GM12878 (cell line): ENCODE measurements around the gene SLU7. TPM values are rescaled to one million over a fixed set of nuclear protein-coding genes. Genes with fewer than 3 reads are reported as not detected.

Experiments used
- CBX5 ChIP-seq: sonication (generic); IDR thresholded peaks from 2 replicates; pipeline ENCODE4 v1.6.1; 2016; ENCODE audit warnings: low read depth, moderate library complexity, mild to moderate bottlenecking, inconsistent platforms
- FOXK2 ChIP-seq: fragments of 450-650 bp; IDR thresholded peaks from 2 replicates; pipeline ENCODE4 v1.6.1; 2017; ENCODE audit warnings: mild to moderate bottlenecking, moderate library complexity
- HCFC1 ChIP-seq: fragments of 150-350 bp; IDR thresholded peaks from 2 replicates; pipeline ENCODE4 v1.6.1; 2014; ENCODE audit warnings: low read length
- JUND ChIP-seq: IDR thresholded peaks from 2 replicates; pipeline ENCODE4 v1.6.1; 2012; ENCODE audit warnings: low read depth, mild to moderate bottlenecking, low read length, improper control_type of control experiment, moderate library complexity
- MYB ChIP-seq: fragments of 150-350 bp; IDR thresholded peaks from 2 replicates; pipeline ENCODE4 v1.6.1; 2014; ENCODE audit warnings: mild to moderate bottlenecking, low read depth, low read length, borderline replicate concordance
- RCOR1 ChIP-seq: conservative IDR thresholded peaks from 2 replicates; pipeline ENCODE4 v1.6.1; 2012; ENCODE audit warnings: low read depth, low read length, improper control_type of control experiment
- RFX5 ChIP-seq: IDR thresholded peaks from 2 replicates; pipeline ENCODE4 v1.6.1; 2011; ENCODE audit warnings: low read depth, low read length, improper control_type of control experiment
- SRF ChIP-seq, 2 experiments: IDR thresholded peaks; 2 replicates each; pipeline ENCODE4 v1.6.1; 2011; ENCODE audit warnings: low read depth in 2 of 2, low read length in 2 of 2, mild to moderate bottlenecking in 1 of 2, moderate library complexity in 1 of 2
- SUPT20H ChIP-seq: IDR thresholded peaks from 2 replicates; pipeline ENCODE4 v1.6.1; 2011; ENCODE audit warnings: low read depth, mild to moderate bottlenecking, low read length, moderate library complexity, borderline replicate concordance; ENCODE audit not compliant: control insufficient read depth
- polyA plus RNA-seq, 11 experiments: library from polyadenylated mRNA; depleted of rRNA in 4 of 11; unstranded in 6 of 11; stranded (reverse) in 5 of 11; fragments of >200 nt; fragmentation: Nextera tagmentation in 4 of 11; fragmentation: Illumina TruSeq in 1 of 11; extraction: Ambion mirVana in 4 of 11; extraction: Trizol in 1 of 11; gene quantifications; 1 replicate in 1 of 11; 2 replicates in 10 of 11; pipeline versions ENCODE4 v1.2.1 to v1.2.3, GENCODE V29; 2011 to 2016; ENCODE audit warnings: inconsistent platforms in 2 of 11, missing spikeins in 2 of 11, low read depth in 1 of 11
- total RNA-seq, 4 experiments: library from RNA; depleted of rRNA in 3 of 4; stranded (reverse); fragments of >200 nt in 3 of 4; fragmentation: Illumina TruSeq in 1 of 4; extraction: Trizol in 1 of 4; gene quantifications; 2 replicates each; pipeline versions ENCODE4 v1.2.1 to v1.2.3, GENCODE V29; 2013 to 2021
- TF ChIP-seq, protein P1 (sequence below): fragments of 150-350 bp; IDR thresholded peaks from 2 replicates; pipeline ENCODE4 v1.6.1; 2016; ENCODE audit warnings: low read depth, low read length
- TF ChIP-seq, protein P2 (sequence below): fragments of 450-650 bp; IDR thresholded peaks from 2 replicates; pipeline ENCODE4 v1.6.1; 2014; ENCODE audit warnings: mild to moderate bottlenecking
- TF ChIP-seq, protein P3 (sequence below): fragments of 450-650 bp; IDR thresholded peaks from 2 replicates; pipeline ENCODE4 v1.6.1; 2017; ENCODE audit warnings: mild to moderate bottlenecking, moderate library complexity
- TF ChIP-seq, protein P4 (sequence below): IDR thresholded peaks from 2 replicates; pipeline ENCODE4 v1.6.1; 2012; ENCODE audit warnings: improper control_type of control experiment, low read depth, low read length; ENCODE audit not compliant: insufficient replicate concordance

The SLU7 gene
- total and polyA plus RNA-seq, 10 of the 15 experiments (the other 5 are each of a cell fraction or from before 2014, with no cell fraction given): 32.7 to 55.2 (median 46.6) TPM

DNA sequence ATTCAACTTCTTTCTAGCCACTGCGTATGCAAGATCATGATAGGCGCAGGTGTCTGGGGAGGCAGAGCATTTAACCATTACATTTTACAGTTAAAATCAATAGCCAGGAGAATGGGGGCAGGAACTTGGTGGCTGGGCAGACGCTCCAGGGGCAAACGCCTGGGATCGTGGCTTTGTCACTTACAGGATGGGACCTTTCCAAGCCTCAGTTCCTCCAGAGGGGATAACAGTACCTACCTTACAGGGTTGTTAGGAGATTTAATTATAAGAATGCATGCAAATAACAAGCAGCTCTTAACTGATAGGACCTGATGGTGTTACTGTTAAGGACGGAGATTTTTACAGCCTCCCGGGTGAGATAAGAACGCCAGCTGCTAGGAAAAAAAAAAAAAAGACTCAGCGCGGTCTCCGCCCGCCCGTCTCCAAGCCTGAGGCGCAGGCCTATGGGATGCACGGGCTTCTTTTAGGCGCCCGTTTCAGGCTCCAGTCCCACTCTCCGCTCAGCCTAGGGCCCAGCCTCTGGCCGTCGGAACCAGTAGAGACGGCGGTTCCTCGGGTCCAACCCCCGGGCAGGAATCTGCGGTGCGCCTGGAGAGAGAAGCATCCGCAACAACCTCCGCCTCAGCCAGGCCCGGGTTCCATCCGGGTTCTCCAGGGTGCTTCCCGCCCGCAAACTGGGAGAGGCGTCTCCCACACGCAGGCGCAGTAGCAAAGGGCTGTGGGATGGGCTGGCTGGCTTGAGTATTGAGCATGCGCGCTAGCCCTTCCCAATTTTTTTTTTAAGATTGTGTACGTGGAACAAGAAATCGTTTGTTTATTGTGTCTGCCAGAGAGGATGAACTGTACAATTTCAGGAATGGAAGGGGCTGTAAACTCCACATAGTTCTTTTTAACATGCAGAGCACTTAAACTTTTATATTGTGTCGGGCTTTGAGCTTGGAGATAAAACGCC is 19.2 kb downstream of the SLU7 start, which contains the start of gene FAM200C (continued):
- TF ChIP-seq, protein P1, sequence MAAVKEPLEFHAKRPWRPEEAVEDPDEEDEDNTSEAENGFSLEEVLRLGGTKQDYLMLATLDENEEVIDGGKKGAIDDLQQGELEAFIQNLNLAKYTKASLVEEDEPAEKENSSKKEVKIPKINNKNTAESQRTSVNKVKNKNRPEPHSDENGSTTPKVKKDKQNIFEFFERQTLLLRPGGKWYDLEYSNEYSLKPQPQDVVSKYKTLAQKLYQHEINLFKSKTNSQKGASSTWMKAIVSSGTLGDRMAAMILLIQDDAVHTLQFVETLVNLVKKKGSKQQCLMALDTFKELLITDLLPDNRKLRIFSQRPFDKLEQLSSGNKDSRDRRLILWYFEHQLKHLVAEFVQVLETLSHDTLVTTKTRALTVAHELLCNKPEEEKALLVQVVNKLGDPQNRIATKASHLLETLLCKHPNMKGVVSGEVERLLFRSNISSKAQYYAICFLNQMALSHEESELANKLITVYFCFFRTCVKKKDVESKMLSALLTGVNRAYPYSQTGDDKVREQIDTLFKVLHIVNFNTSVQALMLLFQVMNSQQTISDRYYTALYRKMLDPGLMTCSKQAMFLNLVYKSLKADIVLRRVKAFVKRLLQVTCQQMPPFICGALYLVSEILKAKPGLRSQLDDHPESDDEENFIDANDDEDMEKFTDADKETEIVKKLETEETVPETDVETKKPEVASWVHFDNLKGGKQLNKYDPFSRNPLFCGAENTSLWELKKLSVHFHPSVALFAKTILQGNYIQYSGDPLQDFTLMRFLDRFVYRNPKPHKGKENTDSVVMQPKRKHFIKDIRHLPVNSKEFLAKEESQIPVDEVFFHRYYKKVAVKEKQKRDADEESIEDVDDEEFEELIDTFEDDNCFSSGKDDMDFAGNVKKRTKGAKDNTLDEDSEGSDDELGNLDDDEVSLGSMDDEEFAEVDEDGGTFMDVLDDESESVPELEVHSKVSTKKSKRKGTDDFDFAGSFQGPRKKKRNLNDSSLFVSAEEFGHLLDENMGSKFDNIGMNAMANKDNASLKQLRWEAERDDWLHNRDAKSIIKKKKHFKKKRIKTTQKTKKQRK: no peak
- TF ChIP-seq RFX5 (no peak), FOXK2 (no peak), CBX5 (no peak), HCFC1 (peak; percentile 30; the same call in 1 of the 2 replicates), RCOR1 (no peak), SUPT20H (no peak), MYB (no peak), SRF (IDR thresholded peaks at IDR 0.05; ENCODE audit: low read depth in 2 of 2, low read length in 2 of 2) (no peak), JUND (no peak)
- TF ChIP-seq, protein P2, sequence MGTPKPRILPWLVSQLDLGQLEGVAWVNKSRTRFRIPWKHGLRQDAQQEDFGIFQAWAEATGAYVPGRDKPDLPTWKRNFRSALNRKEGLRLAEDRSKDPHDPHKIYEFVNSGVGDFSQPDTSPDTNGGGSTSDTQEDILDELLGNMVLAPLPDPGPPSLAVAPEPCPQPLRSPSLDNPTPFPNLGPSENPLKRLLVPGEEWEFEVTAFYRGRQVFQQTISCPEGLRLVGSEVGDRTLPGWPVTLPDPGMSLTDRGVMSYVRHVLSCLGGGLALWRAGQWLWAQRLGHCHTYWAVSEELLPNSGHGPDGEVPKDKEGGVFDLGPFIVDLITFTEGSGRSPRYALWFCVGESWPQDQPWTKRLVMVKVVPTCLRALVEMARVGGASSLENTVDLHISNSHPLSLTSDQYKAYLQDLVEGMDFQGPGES: 0 out of 2 replicates have a peak, but pooled peaks have one; percentile 32
- TF ChIP-seq, protein P3, sequence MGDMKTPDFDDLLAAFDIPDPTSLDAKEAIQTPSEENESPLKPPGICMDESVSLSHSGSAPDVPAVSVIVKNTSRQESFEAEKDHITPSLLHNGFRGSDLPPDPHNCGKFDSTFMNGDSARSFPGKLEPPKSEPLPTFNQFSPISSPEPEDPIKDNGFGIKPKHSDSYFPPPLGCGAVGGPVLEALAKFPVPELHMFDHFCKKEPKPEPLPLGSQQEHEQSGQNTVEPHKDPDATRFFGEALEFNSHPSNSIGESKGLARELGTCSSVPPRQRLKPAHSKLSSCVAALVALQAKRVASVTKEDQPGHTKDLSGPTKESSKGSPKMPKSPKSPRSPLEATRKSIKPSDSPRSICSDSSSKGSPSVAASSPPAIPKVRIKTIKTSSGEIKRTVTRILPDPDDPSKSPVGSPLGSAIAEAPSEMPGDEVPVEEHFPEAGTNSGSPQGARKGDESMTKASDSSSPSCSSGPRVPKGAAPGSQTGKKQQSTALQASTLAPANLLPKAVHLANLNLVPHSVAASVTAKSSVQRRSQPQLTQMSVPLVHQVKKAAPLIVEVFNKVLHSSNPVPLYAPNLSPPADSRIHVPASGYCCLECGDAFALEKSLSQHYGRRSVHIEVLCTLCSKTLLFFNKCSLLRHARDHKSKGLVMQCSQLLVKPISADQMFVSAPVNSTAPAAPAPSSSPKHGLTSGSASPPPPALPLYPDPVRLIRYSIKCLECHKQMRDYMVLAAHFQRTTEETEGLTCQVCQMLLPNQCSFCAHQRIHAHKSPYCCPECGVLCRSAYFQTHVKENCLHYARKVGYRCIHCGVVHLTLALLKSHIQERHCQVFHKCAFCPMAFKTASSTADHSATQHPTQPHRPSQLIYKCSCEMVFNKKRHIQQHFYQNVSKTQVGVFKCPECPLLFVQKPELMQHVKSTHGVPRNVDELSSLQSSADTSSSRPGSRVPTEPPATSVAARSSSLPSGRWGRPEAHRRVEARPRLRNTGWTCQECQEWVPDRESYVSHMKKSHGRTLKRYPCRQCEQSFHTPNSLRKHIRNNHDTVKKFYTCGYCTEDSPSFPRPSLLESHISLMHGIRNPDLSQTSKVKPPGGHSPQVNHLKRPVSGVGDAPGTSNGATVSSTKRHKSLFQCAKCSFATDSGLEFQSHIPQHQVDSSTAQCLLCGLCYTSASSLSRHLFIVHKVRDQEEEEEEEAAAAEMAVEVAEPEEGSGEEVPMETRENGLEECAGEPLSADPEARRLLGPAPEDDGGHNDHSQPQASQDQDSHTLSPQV: no peak
- TF ChIP-seq, protein P4, sequence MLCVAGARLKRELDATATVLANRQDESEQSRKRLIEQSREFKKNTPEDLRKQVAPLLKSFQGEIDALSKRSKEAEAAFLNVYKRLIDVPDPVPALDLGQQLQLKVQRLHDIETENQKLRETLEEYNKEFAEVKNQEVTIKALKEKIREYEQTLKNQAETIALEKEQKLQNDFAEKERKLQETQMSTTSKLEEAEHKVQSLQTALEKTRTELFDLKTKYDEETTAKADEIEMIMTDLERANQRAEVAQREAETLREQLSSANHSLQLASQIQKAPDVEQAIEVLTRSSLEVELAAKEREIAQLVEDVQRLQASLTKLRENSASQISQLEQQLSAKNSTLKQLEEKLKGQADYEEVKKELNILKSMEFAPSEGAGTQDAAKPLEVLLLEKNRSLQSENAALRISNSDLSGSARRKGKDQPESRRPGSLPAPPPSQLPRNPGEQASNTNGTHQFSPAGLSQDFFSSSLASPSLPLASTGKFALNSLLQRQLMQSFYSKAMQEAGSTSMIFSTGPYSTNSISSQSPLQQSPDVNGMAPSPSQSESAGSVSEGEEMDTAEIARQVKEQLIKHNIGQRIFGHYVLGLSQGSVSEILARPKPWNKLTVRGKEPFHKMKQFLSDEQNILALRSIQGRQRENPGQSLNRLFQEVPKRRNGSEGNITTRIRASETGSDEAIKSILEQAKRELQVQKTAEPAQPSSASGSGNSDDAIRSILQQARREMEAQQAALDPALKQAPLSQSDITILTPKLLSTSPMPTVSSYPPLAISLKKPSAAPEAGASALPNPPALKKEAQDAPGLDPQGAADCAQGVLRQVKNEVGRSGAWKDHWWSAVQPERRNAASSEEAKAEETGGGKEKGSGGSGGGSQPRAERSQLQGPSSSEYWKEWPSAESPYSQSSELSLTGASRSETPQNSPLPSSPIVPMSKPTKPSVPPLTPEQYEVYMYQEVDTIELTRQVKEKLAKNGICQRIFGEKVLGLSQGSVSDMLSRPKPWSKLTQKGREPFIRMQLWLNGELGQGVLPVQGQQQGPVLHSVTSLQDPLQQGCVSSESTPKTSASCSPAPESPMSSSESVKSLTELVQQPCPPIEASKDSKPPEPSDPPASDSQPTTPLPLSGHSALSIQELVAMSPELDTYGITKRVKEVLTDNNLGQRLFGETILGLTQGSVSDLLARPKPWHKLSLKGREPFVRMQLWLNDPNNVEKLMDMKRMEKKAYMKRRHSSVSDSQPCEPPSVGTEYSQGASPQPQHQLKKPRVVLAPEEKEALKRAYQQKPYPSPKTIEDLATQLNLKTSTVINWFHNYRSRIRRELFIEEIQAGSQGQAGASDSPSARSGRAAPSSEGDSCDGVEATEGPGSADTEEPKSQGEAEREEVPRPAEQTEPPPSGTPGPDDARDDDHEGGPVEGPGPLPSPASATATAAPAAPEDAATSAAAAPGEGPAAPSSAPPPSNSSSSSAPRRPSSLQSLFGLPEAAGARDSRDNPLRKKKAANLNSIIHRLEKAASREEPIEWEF: no peak
